ENCODE results near the gene LRTM2.

DNA sequence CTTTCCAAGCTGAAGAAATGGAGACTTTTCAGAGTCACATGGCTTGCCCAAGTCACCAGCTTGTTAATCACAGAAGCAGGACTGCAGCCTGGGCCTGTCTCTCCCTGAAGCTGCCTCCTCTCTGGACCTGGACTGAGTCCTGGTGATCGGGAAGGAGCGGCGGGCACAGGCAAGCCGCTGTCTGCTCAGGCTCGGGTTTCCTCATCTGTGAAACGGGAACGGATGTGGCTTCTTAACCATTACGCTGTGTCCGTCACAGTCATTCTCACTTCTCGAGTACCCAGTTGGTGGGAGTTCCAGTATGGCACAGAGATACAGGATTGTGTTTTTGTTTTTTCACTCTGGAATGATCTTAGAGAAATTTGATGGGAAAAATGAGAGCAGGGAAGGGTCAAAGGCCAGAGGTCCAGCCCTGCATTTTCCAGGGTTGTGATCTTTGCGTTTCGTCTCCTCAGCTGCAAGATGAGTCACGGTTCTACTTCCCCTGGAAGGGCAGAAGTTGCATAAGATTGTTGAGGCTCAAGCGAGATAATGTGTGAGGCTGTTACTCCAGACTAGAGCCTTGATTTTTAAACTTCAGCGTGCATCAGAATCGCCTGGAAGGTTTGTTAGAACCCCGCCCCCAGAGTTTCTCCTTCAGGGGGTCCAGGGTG is 7.6 kb upstream of the LRTM2 start:
- TF ChIP-seq ZC3H4 (CRISPR knock-in tag; IDR thresholded peaks at IDR 0.05; ENCODE audit: borderline replicate concordance) = no peak
- no peak; the same call in 1 of the 2 replicates for TF ChIP-seq ZNF584 (CRISPR knock-in tag; IDR thresholded peaks at IDR 0.05; ENCODE audit: low read depth)
- TF ChIP-seq, protein P1, sequence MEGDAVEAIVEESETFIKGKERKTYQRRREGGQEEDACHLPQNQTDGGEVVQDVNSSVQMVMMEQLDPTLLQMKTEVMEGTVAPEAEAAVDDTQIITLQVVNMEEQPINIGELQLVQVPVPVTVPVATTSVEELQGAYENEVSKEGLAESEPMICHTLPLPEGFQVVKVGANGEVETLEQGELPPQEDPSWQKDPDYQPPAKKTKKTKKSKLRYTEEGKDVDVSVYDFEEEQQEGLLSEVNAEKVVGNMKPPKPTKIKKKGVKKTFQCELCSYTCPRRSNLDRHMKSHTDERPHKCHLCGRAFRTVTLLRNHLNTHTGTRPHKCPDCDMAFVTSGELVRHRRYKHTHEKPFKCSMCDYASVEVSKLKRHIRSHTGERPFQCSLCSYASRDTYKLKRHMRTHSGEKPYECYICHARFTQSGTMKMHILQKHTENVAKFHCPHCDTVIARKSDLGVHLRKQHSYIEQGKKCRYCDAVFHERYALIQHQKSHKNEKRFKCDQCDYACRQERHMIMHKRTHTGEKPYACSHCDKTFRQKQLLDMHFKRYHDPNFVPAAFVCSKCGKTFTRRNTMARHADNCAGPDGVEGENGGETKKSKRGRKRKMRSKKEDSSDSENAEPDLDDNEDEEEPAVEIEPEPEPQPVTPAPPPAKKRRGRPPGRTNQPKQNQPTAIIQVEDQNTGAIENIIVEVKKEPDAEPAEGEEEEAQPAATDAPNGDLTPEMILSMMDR (IDR thresholded peaks at IDR 0.05 in 2 of 3, conservative IDR thresholded peaks at IDR 0.05 in 1 of 3; ENCODE audit: insufficient read depth in 2 of 3, low read depth in 1 of 3, low read length in 3 of 3) = no peak
- TF ChIP-seq ZFX (CRISPR knock-in tag; IDR thresholded peaks at IDR 0.05) = no peak
- no peak for TF ChIP-seq SIN3A (IDR thresholded peaks at IDR 0.05; ENCODE audit: borderline replicate concordance in 2 of 2, control insufficient read depth in 1 of 2, low read depth in 2 of 2, low read length in 2 of 2)

Measured in K562 (cell line).